Measurements from ENCODE around the gene OR4D1.
"Not testable (repeated sequence)": the region's sequence is repeated elsewhere in the genome, so short reads cannot be mapped to it uniquely, and the experiment has no call there.

Gene OR4D1

DNA sequence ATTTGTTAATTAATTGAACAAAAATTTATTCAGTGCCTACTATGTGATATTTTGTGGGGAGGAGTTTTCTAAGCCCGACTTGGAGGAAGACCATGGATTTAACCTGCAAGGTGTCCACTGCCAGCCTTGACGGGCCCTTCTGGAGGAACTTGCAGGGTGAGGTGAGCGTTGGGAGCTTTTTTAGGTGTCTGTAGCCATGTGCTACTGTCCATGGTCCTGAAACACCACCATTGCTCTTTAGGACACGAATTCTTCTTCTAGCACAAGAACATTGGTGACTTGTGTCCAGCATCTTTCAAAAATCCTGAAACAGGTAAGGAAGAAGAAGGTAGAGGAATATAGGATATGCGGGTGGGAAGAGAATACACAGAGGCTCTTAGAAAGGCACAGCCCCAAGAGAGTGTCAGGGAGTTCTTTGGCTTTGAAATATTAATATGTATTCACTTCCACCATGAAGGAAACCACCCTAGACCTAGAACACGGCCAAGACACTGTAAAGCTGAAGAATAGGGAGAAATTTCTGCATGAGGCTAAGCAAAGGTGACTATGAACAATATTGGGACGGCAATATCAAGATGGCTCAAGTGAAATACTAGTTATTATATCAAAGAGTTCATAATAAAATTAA lies 27.9 kb upstream of the OR4D1 start:
- no peak overlapping the region for H3K4me3 ChIP-seq (ENCODE audit: low read depth, low read length)
- H3K9me3 ChIP-seq (ENCODE audit: control insufficient read depth, insufficient read depth, low read length), result no peaks in the 10 kb centered on the region
- H3K27me3 ChIP-seq (ENCODE audit: control insufficient read depth, insufficient read depth, low read length), result peaks cover 5% of the 10 kb centered on the region
- no peaks in the 10 kb centered on the region for H3K36me3 ChIP-seq (ENCODE audit: control insufficient read depth, insufficient read depth, low read length)
- no peak overlapping the region for H3K9ac ChIP-seq (ENCODE audit: low read depth, low read length)
- no peaks in the 10 kb centered on the region for H3K4me1 ChIP-seq (ENCODE audit: control insufficient read depth, insufficient read depth, low read length)

DNA sequence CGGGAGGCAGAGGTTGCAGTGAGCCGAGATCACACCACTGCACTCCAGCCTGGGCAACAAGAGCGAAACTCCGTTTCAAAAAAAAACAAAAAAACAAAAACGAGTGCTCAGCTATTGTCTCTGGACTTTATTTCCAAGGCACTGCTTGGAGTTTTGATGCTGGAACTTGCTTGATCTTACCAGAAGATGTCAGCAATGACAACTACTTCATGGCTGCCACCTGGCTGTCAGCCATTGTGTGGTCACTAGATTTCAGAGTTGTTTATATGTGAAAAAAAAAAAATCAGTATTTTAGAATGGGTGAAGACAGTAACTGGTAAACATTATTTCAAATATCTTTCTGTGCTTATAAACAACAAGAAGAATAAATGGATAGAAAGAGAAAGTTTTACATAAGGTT lies 26.3 kb upstream of the OR4D1 start:
- Histone ChIP-seq H3K36me3 (ENCODE audit: control insufficient read depth, insufficient read depth, low read length) (no peaks in the 10 kb centered on the region), H3K9ac (ENCODE audit: low read depth, low read length) (no peak overlapping the region), H3K27me3 (ENCODE audit: control insufficient read depth, insufficient read depth, low read length) (peaks cover 5% of the 10 kb centered on the region), H3K4me3 (ENCODE audit: low read depth, low read length) (no peak overlapping the region), H3K9me3 (ENCODE audit: control insufficient read depth, insufficient read depth, low read length) (no peaks in the 10 kb centered on the region), H3K4me1 (ENCODE audit: control insufficient read depth, insufficient read depth, low read length) (no peaks in the 10 kb centered on the region)

DNA sequence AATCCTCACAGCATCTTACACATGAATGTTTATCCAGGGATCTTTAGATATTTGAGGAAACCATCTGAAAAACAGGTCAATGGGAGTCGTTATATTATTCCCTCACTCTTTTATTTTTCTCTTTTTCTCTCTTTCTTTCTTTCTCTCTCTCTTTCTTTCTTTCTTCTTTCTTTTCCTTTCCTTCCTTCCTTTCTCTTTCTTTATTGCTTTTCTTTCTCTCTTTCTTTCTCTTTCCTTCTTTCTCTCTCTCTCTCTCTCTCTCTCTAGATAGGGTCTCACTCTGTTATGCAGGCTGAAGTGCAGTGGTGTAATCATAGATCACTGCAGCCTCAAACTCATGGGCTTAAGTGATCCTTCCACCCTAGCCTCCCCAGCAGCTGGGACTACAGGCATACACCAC lies 20.3 kb upstream of the OR4D1 start:
- no peak overlapping the region for H3K9ac ChIP-seq (ENCODE audit: low read depth, low read length)
- no peaks in the 10 kb centered on the region for H3K36me3 ChIP-seq (ENCODE audit: control insufficient read depth, insufficient read depth, low read length)
- H3K27me3 ChIP-seq (ENCODE audit: control insufficient read depth, insufficient read depth, low read length), result peaks cover 10% of the 10 kb centered on the region
- H3K9me3 ChIP-seq (ENCODE audit: control insufficient read depth, insufficient read depth, low read length), result no peaks in the 10 kb centered on the region
- H3K4me1 ChIP-seq (ENCODE audit: control insufficient read depth, insufficient read depth, low read length), result no peaks in the 10 kb centered on the region
- H3K4me3 ChIP-seq (ENCODE audit: low read depth, low read length), result no peak overlapping the region

DNA sequence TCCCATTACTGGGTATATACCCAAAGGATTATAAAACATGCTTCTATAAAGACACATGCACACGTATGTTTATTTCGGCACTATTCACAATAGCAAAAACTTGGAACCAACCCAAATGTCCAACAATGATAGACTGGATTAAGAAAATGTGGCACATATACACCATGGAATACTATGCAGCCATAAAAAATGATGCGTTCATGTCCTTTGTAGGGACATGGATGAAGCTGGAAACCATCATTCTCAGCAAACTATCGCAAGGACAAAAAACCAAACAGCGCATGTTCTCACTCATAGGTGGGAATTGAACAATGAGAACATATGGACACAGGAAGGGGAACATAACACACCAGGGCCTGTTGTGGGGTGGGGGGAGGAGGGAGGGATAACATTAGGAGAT lies 15.5 kb upstream of the OR4D1 start:
- H3K4me3 ChIP-seq (ENCODE audit: low read depth, low read length); H3K9ac ChIP-seq (ENCODE audit: low read depth, low read length); H3K4me1 ChIP-seq (ENCODE audit: control insufficient read depth, insufficient read depth, low read length); H3K27me3 ChIP-seq (ENCODE audit: control insufficient read depth, insufficient read depth, low read length); H3K36me3 ChIP-seq (ENCODE audit: control insufficient read depth, insufficient read depth, low read length); H3K9me3 ChIP-seq (ENCODE audit: control insufficient read depth, insufficient read depth, low read length): not testable (repeated sequence)

DNA sequence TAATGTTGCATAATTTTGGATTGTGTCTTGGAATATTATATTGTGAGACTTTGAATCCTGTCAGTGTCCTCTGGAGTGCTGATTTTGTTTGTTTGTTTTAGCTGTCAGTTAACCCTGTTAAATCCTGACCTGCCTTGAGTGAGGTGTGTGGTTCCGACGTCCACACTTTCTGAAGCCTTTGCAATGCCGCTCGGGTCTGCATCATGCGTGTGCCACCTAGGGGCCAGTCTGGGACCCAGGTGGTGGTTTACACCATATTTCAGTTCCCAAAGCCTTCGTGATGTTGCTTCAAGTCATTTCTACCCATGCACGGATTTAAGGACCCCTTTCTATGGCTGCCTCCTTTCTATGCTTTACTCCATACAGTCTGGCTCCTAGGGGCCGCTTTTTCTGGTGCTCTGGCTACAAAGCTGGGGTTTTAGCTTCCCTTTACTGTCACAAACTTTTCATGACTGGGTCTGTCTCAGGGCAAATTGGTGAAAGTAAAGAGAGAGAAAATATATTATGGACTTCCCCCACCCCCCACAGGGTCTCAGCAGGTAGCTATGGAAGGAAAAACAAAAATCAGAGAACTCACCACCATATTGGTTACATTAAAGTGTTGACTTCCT lies 11.4 kb upstream of the OR4D1 start:
- Histone ChIP-seq H3K9ac (ENCODE audit: low read depth, low read length) (no peak overlapping the region), H3K27me3 (ENCODE audit: control insufficient read depth, insufficient read depth, low read length) (no peaks in the 10 kb centered on the region), H3K9me3 (ENCODE audit: control insufficient read depth, insufficient read depth, low read length) (no peaks in the 10 kb centered on the region), H3K4me3 (ENCODE audit: low read depth, low read length) (no peak overlapping the region), H3K4me1 (ENCODE audit: control insufficient read depth, insufficient read depth, low read length) (no peaks in the 10 kb centered on the region), H3K36me3 (ENCODE audit: control insufficient read depth, insufficient read depth, low read length) (no peaks in the 10 kb centered on the region)

DNA sequence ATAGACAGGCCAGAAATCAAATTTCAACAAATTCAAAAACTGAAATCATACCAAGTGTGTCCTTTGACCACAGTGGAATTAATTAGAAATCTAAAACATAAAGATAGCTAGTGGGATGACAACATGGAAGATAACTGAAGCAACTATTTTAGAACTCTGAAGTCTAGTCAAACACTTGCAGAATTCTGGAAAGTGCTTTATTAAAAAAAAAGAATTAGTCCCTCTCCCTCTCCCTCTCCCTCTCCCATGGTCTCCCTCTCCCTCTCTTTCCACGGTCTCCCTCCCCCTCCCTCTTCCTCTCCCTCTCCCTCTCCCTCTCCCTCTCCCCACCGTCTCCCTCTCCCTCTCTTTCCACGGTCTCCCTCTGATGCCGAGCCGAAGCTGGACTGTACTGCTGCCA lies 6.7 kb upstream of the OR4D1 start:
- Histone ChIP-seq H3K27me3 (ENCODE audit: control insufficient read depth, insufficient read depth, low read length) (no peaks in the 10 kb centered on the region), H3K4me3 (ENCODE audit: low read depth, low read length) (no peak overlapping the region), H3K4me1 (ENCODE audit: control insufficient read depth, insufficient read depth, low read length) (no peaks in the 10 kb centered on the region), H3K9ac (ENCODE audit: low read depth, low read length) (no peak overlapping the region), H3K9me3 (ENCODE audit: control insufficient read depth, insufficient read depth, low read length) (no peaks in the 10 kb centered on the region), H3K36me3 (ENCODE audit: control insufficient read depth, insufficient read depth, low read length) (no peaks in the 10 kb centered on the region)

DNA sequence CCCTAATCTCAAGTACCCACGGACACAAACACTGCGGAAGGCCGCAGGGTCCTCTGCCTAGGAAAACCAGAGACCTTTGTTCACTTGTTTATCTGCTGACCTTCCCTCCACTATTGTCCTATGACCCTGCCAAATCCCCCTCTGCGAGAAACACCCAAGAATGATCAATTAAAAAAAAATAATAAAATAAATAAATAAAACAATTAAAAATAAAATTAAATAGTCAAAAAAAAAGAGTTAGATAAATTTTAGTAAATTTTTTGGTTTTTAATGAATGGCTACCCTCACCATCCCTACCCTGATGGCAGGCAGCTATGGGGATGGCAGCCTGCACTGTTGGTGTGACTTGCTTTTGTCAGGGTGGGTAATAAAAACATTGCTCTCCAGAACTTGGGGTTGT lies 4.8 kb upstream of the OR4D1 start:
- not testable (repeated sequence) for H3K9me3 ChIP-seq (ENCODE audit: control insufficient read depth, insufficient read depth, low read length); H3K9ac ChIP-seq (ENCODE audit: low read depth, low read length); H3K4me3 ChIP-seq (ENCODE audit: low read depth, low read length); H3K27me3 ChIP-seq (ENCODE audit: control insufficient read depth, insufficient read depth, low read length); H3K4me1 ChIP-seq (ENCODE audit: control insufficient read depth, insufficient read depth, low read length); H3K36me3 ChIP-seq (ENCODE audit: control insufficient read depth, insufficient read depth, low read length)

DNA sequence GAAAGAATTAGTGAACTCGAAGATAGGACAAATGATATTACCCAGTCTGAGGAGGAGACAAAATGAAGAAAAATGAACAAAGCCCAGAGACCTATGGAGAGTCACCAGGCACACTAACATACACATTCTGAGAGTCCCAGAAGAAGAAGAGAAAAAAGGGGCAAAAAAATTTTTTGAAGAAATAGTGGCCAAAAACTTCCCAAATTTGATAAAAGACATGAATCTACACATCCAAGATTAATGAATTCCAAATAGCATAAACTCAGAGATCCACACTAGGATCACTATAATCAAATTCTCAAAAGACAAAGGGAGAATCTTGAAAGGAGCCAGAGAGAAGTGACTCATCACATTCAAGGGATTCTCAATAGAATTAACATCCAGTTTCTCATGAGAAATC lies 3.4 kb upstream of the OR4D1 start:
- Histone ChIP-seq H3K4me3 (ENCODE audit: low read depth, low read length) (no peak overlapping the region), H3K9ac (ENCODE audit: low read depth, low read length) (no peak overlapping the region), H3K4me1 (ENCODE audit: control insufficient read depth, insufficient read depth, low read length) (no peaks in the 10 kb centered on the region), H3K27me3 (ENCODE audit: control insufficient read depth, insufficient read depth, low read length) (peaks cover 10% of the 10 kb centered on the region), H3K9me3 (ENCODE audit: control insufficient read depth, insufficient read depth, low read length) (no peaks in the 10 kb centered on the region), H3K36me3 (ENCODE audit: control insufficient read depth, insufficient read depth, low read length) (no peaks in the 10 kb centered on the region)

DNA sequence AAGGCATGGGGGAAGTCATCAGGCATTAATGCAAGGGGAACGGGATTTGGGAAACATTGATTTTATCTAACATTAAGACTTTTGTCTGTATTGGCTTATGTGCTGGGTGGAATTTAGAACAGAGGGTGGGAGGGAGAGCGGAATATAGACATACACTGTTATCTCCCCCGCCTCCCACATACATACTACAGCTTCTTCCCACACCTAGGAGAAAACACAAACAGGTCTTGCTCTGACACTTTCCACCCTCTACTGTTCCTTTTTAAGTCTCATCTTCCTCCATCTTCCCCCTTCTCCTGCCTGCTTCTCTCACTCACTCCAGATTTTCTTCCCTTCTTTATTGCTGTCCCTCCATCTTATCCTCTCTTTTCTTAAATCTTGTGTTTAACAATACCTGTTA lies 425 bp downstream of the OR4D1 start:
- no peaks in the 10 kb centered on the region for H3K36me3 ChIP-seq (ENCODE audit: control insufficient read depth, insufficient read depth, low read length)
- H3K27me3 ChIP-seq (ENCODE audit: control insufficient read depth, insufficient read depth, low read length), result peaks cover 15% of the 10 kb centered on the region
- H3K9me3 ChIP-seq (ENCODE audit: control insufficient read depth, insufficient read depth, low read length), result no peaks in the 10 kb centered on the region
- H3K9ac ChIP-seq (ENCODE audit: low read depth, low read length), result no peak overlapping the region
- H3K4me3 ChIP-seq (ENCODE audit: low read depth, low read length), result no peak overlapping the region
- H3K4me1 ChIP-seq (ENCODE audit: control insufficient read depth, insufficient read depth, low read length), result no peaks in the 10 kb centered on the region

DNA sequence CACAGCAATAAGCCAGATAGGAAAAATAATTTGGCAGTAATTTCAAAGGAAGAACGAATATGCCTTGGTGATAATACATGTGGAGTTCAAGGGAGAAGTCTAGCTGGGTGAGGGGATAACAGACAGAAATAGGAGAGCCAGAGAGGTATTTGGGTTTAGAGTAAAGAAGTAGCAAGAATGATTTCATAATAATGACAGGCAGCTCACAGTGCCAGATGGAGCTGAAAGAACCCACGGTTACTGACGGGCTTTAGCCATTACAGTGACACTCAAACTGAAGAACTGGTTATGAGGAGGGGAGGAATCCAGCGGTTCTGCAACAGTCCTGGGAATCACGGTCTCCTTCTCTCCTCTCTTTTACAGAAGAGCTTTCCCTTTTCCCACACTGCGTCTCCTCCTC lies 2.2 kb downstream of the OR4D1 start:
- no peaks in the 10 kb centered on the region for H3K4me1 ChIP-seq (ENCODE audit: control insufficient read depth, insufficient read depth, low read length)
- H3K27me3 ChIP-seq (ENCODE audit: control insufficient read depth, insufficient read depth, low read length), result peaks cover 27% of the 10 kb centered on the region
- H3K36me3 ChIP-seq (ENCODE audit: control insufficient read depth, insufficient read depth, low read length), result no peaks in the 10 kb centered on the region
- H3K9ac ChIP-seq (ENCODE audit: low read depth, low read length), result no peak overlapping the region
- no peaks in the 10 kb centered on the region for H3K9me3 ChIP-seq (ENCODE audit: control insufficient read depth, insufficient read depth, low read length)
- H3K4me3 ChIP-seq (ENCODE audit: low read depth, low read length), result no peak overlapping the region

DNA sequence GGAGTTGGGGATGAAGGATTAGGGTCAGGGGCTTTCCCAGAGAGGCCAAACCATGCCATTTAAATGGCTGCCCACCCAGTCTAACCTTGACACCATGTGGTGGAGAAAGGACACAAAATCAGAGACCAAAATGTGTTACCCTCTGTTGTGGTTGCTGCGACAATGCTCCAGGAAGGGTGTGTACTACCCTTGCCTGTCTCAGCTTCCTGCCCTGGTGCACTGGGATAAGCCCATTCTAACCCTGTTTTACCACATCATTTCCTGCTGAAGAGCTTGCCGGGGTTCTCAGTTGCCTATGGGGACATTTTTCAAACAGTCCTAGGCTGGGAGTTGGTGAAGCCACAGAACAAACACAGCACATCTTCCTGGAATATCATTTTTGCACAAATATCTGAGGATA lies 4.9 kb downstream of the OR4D1 start:
- no peaks in the 10 kb centered on the region for H3K9me3 ChIP-seq (ENCODE audit: control insufficient read depth, insufficient read depth, low read length)
- no peak overlapping the region for H3K4me3 ChIP-seq (ENCODE audit: low read depth, low read length)
- H3K27me3 ChIP-seq (ENCODE audit: control insufficient read depth, insufficient read depth, low read length), result peaks cover 51% of the 10 kb centered on the region
- no peaks in the 10 kb centered on the region for H3K36me3 ChIP-seq (ENCODE audit: control insufficient read depth, insufficient read depth, low read length)
- no peaks in the 10 kb centered on the region for H3K4me1 ChIP-seq (ENCODE audit: control insufficient read depth, insufficient read depth, low read length)
- H3K9ac ChIP-seq (ENCODE audit: low read depth, low read length), result no peak overlapping the region

DNA sequence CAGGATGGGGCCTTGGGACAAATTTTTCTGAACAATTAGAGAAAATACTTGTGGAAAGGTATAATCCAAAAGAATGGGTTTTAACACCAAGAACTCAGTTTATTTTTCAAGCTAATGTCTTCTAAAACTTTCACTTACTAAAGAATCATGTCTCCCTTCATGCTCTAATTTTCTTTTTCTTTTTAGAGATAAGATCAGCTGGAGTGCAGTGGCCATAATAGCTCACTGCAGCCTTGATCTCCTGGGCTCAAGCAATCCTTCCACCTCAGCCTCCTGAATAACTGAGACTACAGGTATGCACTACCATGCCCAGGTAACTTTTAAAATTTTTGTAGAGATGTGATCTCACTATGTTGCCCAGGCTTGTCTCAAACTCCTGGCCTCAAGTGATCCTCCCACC lies 5.5 kb downstream of the OR4D1 start:
- Histone ChIP-seq H3K27me3 (ENCODE audit: control insufficient read depth, insufficient read depth, low read length) (peaks cover 54% of the 10 kb centered on the region), H3K36me3 (ENCODE audit: control insufficient read depth, insufficient read depth, low read length) (no peaks in the 10 kb centered on the region), H3K4me1 (ENCODE audit: control insufficient read depth, insufficient read depth, low read length) (no peaks in the 10 kb centered on the region), H3K4me3 (ENCODE audit: low read depth, low read length) (no peak overlapping the region), H3K9me3 (ENCODE audit: control insufficient read depth, insufficient read depth, low read length) (no peaks in the 10 kb centered on the region), H3K9ac (ENCODE audit: low read depth, low read length) (no peak overlapping the region)
